HG03469 (cell line): Measurements from ENCODE around the gene RIC8B.

Experiments used
- ATAC-seq: cut with Tn5 transposase; IDR thresholded peaks from one replicate; pipeline ENCODE4 v1.9.1; 2021; ENCODE audit warnings: mild to moderate bottlenecking, moderate library complexity, moderate number of reproducible peaks; ENCODE audit not compliant: unreplicated experiment

Gene RIC8B

GRCh38 chr12:106794369-106794768 lies 19.9 kb downstream of the RIC8B start:
- ATAC-seq, result no peak

- ATAC-seq, result no peak
Observed at GRCh38 chr12:106801167-106801708, 26.8 kb downstream of the RIC8B start.

- no peak for ATAC-seq
Observed at GRCh38 chr12:106801830-106802533, 27.5 kb downstream of the RIC8B start.

- no peak for ATAC-seq
Observed at GRCh38 chr12:106804668-106805067, 30.2 kb downstream of the RIC8B start.

GRCh38 chr12:106814714-106815113 lies 40.2 kb downstream of the RIC8B start:
- no peak for ATAC-seq

- no peak for ATAC-seq
Observed at GRCh38 chr12:106815741-106816140, 41.3 kb downstream of the RIC8B start.

GRCh38 chr12:106816231-106816630 lies 41.7 kb downstream of the RIC8B start:
- no peak for ATAC-seq

- no peak for ATAC-seq
Observed at GRCh38 chr12:106819991-106820390, 45.5 kb downstream of the RIC8B start.

- ATAC-seq, result no peak
Observed at GRCh38 chr12:106831699-106832098, 57.2 kb downstream of the RIC8B start.

GRCh38 chr12:106837782-106838181 lies 63.3 kb downstream of the RIC8B start:
- no peak for ATAC-seq

- ATAC-seq, result no peak
Observed at GRCh38 chr12:106839333-106839732, 64.9 kb downstream of the RIC8B start.

- ATAC-seq, result no peak
Observed at GRCh38 chr12:106840243-106840642, 65.8 kb downstream of the RIC8B start.

- no peak for ATAC-seq
Observed at GRCh38 chr12:106841510-106842302, 67.2 kb downstream of the RIC8B start.

- no peak for ATAC-seq
Observed at GRCh38 chr12:106845902-106846301, 71.4 kb downstream of the RIC8B start.

- no peak for ATAC-seq
Observed at GRCh38 chr12:106847861-106848260, 73.4 kb downstream of the RIC8B start.

- ATAC-seq, result no peak
Observed at GRCh38 chr12:106851306-106851705, 76.8 kb downstream of the RIC8B start.

GRCh38 chr12:106854723-106855122 lies 80.2 kb downstream of the RIC8B start:
- no peak for ATAC-seq

- ATAC-seq, result no peak
Observed at GRCh38 chr12:106855221-106855758, 80.8 kb downstream of the RIC8B start.

- ATAC-seq, result no peak
Observed at GRCh38 chr12:106861984-106862916, 87.8 kb downstream of the RIC8B start.

- ATAC-seq, result no peak
Observed at GRCh38 chr12:106863189-106863588, 88.7 kb downstream of the RIC8B start.

GRCh38 chr12:106865683-106866082 lies 91.2 kb downstream of the RIC8B start:
- no peak for ATAC-seq
